Measurements from ENCODE around the gene PDLIM5.
A peak's percentile ranks its signal among the peaks of the same experiment; 100 is the strongest.
"Not testable (repeated sequence)": the region's sequence is repeated elsewhere in the genome, so short reads cannot be mapped to it uniquely, and the experiment has no call there.

PDLIM5 gene

GRCh38 chr4:94621491-94622080 is 169.8 kb downstream of the PDLIM5 start:
- H3F3A ChIP-seq (ENCODE audit: control insufficient read depth, insufficient read depth): no peaks in the 10 kb centered on the region
- no peaks in the 10 kb centered on the region for H3K27me3 ChIP-seq (ENCODE audit: control insufficient read depth, low read length)
- H3K9me3 ChIP-seq (ENCODE audit: control insufficient read depth, insufficient read depth, low read length): no peaks in the 10 kb centered on the region
- no peak overlapping the region for H3K27ac ChIP-seq (ENCODE audit: low read depth, low read length)
- TF ChIP-seq EZH2phosphoT487 (IDR thresholded peaks at IDR 0.05; ENCODE audit: borderline replicate concordance, low read length) (no peak), CTCF (IDR thresholded peaks at IDR 0.05; ENCODE audit: low read depth, low read length, poor library complexity, severe bottlenecking) (peak; percentile 66)
- no peak overlapping the region for H3K4me3 ChIP-seq (ENCODE audit: low read length)
- no peaks in the 10 kb centered on the region for H3K36me3 ChIP-seq (ENCODE audit: control insufficient read depth, low read length)
- H3K4me2 ChIP-seq (ENCODE audit: low read length): no peak overlapping the region
- H3K79me2 ChIP-seq (ENCODE audit: control insufficient read depth, low read length): no peaks in the 10 kb centered on the region
- no peaks in the 10 kb centered on the region for H4K20me1 ChIP-seq (ENCODE audit: control insufficient read depth, insufficient read depth, low read depth, low read length)
- no peaks in the 10 kb centered on the region for H3K9me2 ChIP-seq (replicated peaks; ENCODE audit: control insufficient read depth, low read length)
- H3K4me1 ChIP-seq (ENCODE audit: control insufficient read depth, low read length): no peaks in the 10 kb centered on the region

GRCh38 chr4:94623126-94623911 is 171.6 kb downstream of the PDLIM5 start:
- H3K9me2 ChIP-seq (replicated peaks; ENCODE audit: control insufficient read depth, low read length): no peaks in the 10 kb centered on the region
- no peaks in the 10 kb centered on the region for H3F3A ChIP-seq (ENCODE audit: control insufficient read depth, insufficient read depth)
- H3K4me3 ChIP-seq (ENCODE audit: low read length): no peak overlapping the region
- H3K27ac ChIP-seq (ENCODE audit: low read depth, low read length): no peak overlapping the region
- H3K36me3 ChIP-seq (ENCODE audit: control insufficient read depth, low read length): no peaks in the 10 kb centered on the region
- no peak for TF ChIP-seq CTCF (IDR thresholded peaks at IDR 0.05; ENCODE audit: low read depth, low read length, poor library complexity, severe bottlenecking)
- no peak for TF ChIP-seq EZH2phosphoT487 (IDR thresholded peaks at IDR 0.05; ENCODE audit: borderline replicate concordance, low read length)
- no peaks in the 10 kb centered on the region for H3K79me2 ChIP-seq (ENCODE audit: control insufficient read depth, low read length)
- H3K9me3 ChIP-seq (ENCODE audit: control insufficient read depth, insufficient read depth, low read length): no peaks in the 10 kb centered on the region
- H4K20me1 ChIP-seq (ENCODE audit: control insufficient read depth, insufficient read depth, low read depth, low read length): no peaks in the 10 kb centered on the region
- H3K27me3 ChIP-seq (ENCODE audit: control insufficient read depth, low read length): no peaks in the 10 kb centered on the region
- H3K4me2 ChIP-seq (ENCODE audit: low read length): no peak overlapping the region
- H3K4me1 ChIP-seq (ENCODE audit: control insufficient read depth, low read length): no peaks in the 10 kb centered on the region

- Histone ChIP-seq H3K9me3 (ENCODE audit: control insufficient read depth, insufficient read depth, low read length) (no peaks in the 10 kb centered on the region), H3K27ac (ENCODE audit: low read depth, low read length) (no peak overlapping the region), H3K36me3 (ENCODE audit: control insufficient read depth, low read length) (no peaks in the 10 kb centered on the region), H3K4me2 (ENCODE audit: low read length) (no peak overlapping the region), H3K4me1 (ENCODE audit: control insufficient read depth, low read length) (no peaks in the 10 kb centered on the region), H3K4me3 (ENCODE audit: low read length) (no peak overlapping the region), H4K20me1 (ENCODE audit: control insufficient read depth, insufficient read depth, low read depth, low read length) (no peaks in the 10 kb centered on the region), H3K9me2 (replicated peaks; ENCODE audit: control insufficient read depth, low read length) (no peaks in the 10 kb centered on the region), H3K79me2 (ENCODE audit: control insufficient read depth, low read length) (no peaks in the 10 kb centered on the region), H3F3A (ENCODE audit: control insufficient read depth, insufficient read depth) (no peaks in the 10 kb centered on the region), H3K27me3 (ENCODE audit: control insufficient read depth, low read length) (no peaks in the 10 kb centered on the region)
- TF ChIP-seq CTCF (IDR thresholded peaks at IDR 0.05; ENCODE audit: low read depth, low read length, poor library complexity, severe bottlenecking): no peak
- TF ChIP-seq EZH2phosphoT487 (IDR thresholded peaks at IDR 0.05; ENCODE audit: borderline replicate concordance, low read length): no peak
These were observed 175.2 kb downstream of the PDLIM5 start for GRCh38 chr4:94626942-94627341.

DNA sequence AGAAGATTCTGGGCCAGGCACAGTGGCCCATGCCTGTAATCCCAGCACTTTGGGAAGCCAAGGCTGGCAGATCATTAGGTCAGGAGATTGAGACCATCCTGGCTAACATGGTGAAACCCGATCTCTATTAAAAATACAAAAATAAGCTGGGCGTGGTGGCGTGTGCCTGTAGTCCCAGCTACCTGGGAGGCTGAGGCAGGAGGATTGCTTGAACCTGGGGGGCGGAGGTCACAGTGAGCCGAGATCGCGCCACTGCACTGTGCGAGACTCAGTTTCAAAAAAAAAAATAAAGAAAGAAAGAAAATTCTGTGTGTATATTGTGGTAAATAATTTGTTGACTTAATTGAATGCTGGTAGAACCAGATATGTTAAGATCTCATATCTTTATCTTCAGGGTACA is 177.3 kb downstream of the PDLIM5 start:
- H3K79me2 ChIP-seq (ENCODE audit: control insufficient read depth, low read length); H3K4me2 ChIP-seq (ENCODE audit: low read length); H3K27ac ChIP-seq (ENCODE audit: low read depth, low read length); H3K36me3 ChIP-seq (ENCODE audit: control insufficient read depth, low read length); H3K4me1 ChIP-seq (ENCODE audit: control insufficient read depth, low read length); H3K9me2 ChIP-seq (replicated peaks; ENCODE audit: control insufficient read depth, low read length); H3F3A ChIP-seq (ENCODE audit: control insufficient read depth, insufficient read depth); H3K4me3 ChIP-seq (ENCODE audit: low read length); H4K20me1 ChIP-seq (ENCODE audit: control insufficient read depth, insufficient read depth, low read depth, low read length); H3K9me3 ChIP-seq (ENCODE audit: control insufficient read depth, insufficient read depth, low read length); H3K27me3 ChIP-seq (ENCODE audit: control insufficient read depth, low read length): not testable (repeated sequence)
